NOMO-1 (cell line): ENCODE results near the gene MZB1.
"Not testable (repeated sequence)": the region's sequence is repeated elsewhere in the genome, so short reads cannot be mapped to it uniquely, and the experiment has no call there.

Source experiments
- DNase-seq, 2 experiments: peaks; one replicate each; lab custom pipeline; 2025; ENCODE audit not compliant: unreplicated experiment in 2 of 2; lab: John Stamatoyannopoulos, UW

Gene MZB1

GRCh38 chr5:139410993-139411828 is 21.5 kb upstream of the MZB1 start:
- no peak for DNase-seq

GRCh38 chr5:139410121-139410992 is 20.6 kb upstream of the MZB1 start:
- no peak for DNase-seq

GRCh38 chr5:139409116-139409515 is 19.4 kb upstream of the MZB1 start:
- DNase-seq, result not testable (repeated sequence)

- DNase-seq, result no peak
Observed at GRCh38 chr5:139408191-139408590, 18.5 kb upstream of the MZB1 start.

- peak; percentile 58 to 78 for DNase-seq
Observed at GRCh38 chr5:139407517-139407916, 17.8 kb upstream of the MZB1 start.

GRCh38 chr5:139406963-139407362 is 17.2 kb upstream of the MZB1 start:
- no peak for DNase-seq

GRCh38 chr5:139404484-139404840 is 14.7 kb upstream of the MZB1 start:
- DNase-seq, result no peak

- DNase-seq, result peak; percentile 98 to 99
Observed at GRCh38 chr5:139403787-139404483, 14.2 kb upstream of the MZB1 start, which contains the start of gene SPATA24. SPATA24 (minus strand) TSS chr5:139404089; CDS start chr5:139404060, 29 bp downstream.

- DNase-seq, result no peak
Observed at GRCh38 chr5:139403418-139403786, 13.7 kb upstream of the MZB1 start.

- peak in 1 of 2 experiments; percentile 2 for DNase-seq
Observed at GRCh38 chr5:139402561-139403158, 12.9 kb upstream of the MZB1 start.

- DNase-seq, result no peak
Observed at GRCh38 chr5:139401546-139401945, 11.8 kb upstream of the MZB1 start.

GRCh38 chr5:139399501-139400121 is 9.9 kb upstream of the MZB1 start:
- DNase-seq, result no peak

GRCh38 chr5:139397921-139398320 is 8.2 kb upstream of the MZB1 start:
- no peak for DNase-seq

GRCh38 chr5:139396691-139397090 is 7.0 kb upstream of the MZB1 start:
- DNase-seq, result no peak

- DNase-seq, result no peak
Observed at GRCh38 chr5:139395844-139396640, 6.3 kb upstream of the MZB1 start.

GRCh38 chr5:139394654-139395566 is 5.2 kb upstream of the MZB1 start, which contains the start of gene PROB1:
PROB1 (minus strand) TSS chr5:139395104; CDS start chr5:139395081, 23 bp downstream.
- DNase-seq, result no peak

GRCh38 chr5:139394123-139394653 is 4.5 kb upstream of the MZB1 start:
- DNase-seq, result peak in 1 of 2 experiments; percentile 7

GRCh38 chr5:139393497-139394122 is 3.9 kb upstream of the MZB1 start:
- DNase-seq, result no peak
